HG02943 (cell line): Measurements from ENCODE around the gene PXDN.

Source experiments
- ATAC-seq: cut with Tn5 transposase; IDR thresholded peaks from one replicate; pipeline ENCODE4 v1.9.1; 2021; ENCODE audit warnings: mild to moderate bottlenecking, low read depth, moderate library complexity; ENCODE audit not compliant: unreplicated experiment

The PXDN gene

DNA sequence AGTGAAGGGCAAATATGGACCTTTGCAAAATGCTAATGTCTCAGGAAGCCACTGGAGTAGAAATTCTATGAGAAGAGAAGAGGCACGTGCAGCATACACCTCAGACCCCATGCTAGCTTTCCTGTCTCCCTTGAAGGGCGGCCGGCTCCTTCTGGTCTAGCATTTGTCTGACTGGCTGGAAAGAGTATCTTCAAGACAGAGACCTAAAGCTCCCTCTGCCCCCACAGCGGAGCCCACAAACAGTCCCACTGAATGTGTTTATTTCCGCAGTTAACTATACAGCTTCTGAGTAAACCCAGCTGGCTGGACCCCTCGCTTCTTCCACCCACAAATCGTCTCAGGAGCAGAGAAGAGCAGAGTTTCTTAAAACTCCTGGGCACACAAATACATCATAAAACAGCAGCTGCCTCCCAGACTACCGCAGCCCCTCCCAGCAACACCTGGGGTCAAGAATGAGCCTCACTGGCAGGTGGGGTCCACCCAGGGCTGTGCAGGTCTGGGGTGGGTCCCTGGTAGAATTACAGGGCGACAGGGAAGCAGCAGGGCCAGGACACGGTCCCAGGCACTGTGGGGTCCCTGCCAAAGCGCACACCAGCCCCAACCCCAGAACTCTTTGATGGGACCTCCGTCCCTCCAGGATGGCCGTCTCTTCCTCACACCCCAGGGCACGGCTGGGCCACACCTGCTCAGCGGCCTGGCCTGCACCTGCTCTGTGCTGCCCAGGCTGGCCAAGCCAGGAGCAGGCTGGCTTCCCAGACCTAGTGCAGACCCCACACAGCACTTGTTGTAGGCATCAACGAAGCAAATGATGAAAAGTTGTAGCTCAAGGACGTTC, 103.8 kb downstream of the PXDN start:
- no peak for ATAC-seq

DNA sequence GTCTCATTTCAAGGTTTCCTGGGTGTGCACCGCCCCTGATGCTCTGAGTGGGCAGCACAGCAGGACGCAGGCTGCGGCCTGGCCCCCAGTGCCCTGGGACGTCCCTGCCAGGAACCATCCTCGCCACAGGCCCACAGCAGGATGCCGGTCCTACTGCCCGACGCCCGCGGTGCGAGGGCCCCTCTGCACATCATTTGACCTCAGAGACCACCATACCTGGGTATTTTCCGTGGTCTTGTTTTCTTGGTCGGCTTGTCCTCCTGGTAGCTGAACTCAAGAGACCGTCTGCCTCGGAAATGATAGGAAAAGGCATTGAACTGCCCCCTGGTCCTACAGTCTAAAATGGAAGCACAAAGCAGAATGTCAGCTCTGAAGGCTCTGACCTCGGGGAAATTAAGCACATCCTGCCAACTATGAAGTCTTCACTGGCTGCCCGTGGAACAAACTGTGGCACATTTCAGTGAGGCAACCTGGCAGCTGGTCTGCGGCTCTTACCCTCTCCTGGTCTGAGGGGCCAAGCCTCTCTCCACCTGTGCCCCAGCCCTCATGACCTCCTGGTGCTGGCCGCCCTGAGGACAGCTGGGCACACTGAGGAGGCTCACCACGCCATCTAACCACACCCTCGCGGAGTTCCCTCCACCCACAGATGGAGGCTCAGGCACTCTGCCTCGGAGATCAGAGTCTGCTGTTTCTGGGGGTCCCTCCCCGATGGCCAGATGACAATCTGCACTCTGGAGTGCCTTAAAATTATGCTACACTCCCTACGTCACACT, 105.0 kb downstream of the PXDN start:
- no peak for ATAC-seq

DNA sequence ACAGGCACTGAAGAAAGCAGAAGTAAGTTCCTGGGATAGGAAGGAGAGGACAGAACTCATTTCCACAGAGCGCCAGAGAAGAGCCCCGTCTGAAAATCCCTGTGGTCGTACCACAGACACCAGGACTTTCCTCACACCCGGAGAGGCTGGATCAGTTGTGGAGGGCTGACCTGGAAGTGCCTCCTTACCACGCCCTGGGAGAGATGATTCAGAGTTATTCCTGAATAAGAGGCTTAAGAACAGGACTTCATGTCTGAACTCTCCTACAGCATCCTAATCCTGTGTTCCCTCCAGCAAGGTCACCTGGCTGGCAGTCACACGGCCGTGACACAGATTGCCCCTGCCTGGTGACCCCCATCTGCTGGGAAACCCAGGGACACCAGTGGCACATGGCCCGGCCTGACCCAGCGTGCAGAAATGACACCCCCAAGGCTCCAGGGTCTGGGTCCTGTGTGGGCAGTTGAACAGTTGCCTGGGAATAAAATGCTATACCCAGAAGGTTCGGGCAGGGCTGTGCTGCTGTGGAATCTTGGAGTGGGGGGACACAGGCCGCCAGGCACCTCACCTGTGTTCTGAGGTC, 105.9 kb downstream of the PXDN start:
- no peak for ATAC-seq

DNA sequence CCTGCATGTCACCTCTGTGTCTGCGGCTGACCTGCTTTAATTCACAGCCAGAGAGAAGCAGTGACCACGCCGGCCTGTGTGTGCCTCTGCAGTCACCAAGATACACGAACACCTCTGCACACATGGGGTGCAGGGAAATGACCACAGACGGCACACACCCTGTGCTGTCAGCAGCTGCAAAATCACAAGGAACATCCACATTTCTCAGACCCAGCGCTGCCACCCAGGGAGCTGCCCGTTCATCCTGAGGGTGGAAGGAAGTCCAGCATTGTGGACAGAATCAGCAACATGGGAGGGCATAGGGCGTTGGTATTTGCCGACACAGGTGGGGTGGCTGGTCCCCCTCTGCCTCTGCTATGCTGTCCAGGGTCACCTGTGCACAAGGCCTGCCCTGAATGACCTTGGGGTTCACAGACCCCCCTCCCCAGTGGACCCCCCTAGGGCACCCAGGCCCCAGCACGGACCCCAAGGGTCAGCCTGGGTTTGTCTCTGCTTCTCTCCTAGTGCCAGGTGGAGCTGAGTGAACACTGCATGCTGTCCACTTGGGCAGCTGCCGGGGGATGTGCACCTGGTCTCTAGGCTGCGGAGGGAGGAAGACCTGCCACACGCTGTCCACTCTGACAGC, 107.4 kb downstream of the PXDN start:
- no peak for ATAC-seq

DNA sequence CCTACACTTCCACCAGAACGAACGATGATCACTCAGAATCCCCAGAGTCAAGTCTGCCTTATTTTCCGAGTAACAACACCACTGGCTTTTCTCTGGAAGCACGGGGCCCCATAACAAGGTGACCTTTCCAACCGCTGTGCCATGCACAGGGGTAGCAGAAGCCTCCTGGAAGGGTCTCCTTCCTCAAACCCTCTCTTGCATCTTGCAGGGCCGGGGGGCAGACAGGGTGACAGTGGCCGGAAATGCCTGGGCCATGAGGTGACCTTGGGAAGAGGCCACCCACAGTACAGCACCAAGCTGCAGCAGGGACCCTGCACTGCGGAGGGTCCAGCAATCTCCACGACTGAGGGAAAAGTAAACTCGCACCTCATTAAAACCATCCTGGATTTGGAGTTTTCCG, 108.5 kb downstream of the PXDN start:
- no peak for ATAC-seq

DNA sequence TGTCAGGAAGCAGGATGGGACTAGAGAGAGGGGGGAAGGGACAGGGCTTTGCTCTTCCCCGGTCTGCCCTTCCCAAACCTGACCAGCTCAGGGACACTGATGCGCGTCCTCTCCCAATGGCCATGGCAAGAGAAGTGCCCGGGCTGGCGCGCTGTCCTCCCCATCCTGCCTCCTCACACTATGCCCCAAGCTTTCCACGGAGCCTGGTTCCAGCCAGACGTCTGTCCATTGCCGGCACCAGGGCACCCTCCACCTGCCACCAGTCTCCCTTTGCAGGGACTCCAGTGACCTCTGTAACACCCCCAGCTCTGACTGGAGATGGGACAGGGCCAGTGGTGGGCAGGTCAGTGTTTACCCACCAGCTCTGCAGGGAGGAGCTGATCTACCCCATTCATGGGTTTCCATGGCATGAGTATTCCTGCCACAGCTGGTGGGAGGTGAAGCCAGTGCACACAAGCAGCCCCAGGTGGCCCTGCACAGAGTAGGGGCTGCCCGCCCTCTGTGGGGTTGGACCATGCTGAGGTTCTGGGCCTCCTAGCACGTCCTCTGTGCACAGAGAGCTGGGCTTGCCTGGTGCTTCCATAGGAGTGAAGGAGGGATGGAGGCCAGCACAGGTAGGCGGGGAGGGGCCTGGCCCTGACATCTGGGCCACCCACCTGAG, 109.5 kb downstream of the PXDN start:
- no peak for ATAC-seq

DNA sequence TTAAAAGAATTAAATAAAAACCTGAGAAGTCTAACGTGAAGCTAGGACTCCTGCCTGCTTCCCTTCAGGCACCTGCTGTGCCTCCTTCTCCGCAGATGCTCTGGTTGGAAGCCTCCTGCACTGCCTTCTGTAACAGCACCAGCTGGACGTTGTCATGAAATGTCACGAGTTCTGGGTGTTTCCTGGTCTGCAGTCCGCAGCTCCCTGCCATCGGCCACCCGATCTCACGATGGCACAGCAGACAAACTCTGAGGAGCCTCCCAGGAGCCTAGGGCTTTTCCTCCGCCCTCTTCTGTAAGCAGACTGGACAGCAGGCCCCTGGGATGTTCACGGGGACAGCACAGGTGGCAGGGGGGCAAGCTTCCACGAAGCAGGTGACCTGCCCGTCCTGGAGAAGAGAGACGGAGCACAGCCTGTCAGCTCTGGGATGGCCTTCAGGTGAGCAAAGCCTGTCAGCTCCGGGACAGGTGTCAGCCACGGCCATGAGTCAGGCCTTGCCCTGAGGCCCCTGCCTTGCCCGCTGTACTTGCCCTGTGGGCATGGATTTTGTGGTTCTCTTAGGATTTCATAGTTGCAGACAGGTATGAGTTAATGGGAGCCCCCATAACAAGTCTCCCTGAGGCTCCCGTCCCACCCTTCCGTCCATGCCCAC, 110.3 kb downstream of the PXDN start:
- ATAC-seq = no peak

DNA sequence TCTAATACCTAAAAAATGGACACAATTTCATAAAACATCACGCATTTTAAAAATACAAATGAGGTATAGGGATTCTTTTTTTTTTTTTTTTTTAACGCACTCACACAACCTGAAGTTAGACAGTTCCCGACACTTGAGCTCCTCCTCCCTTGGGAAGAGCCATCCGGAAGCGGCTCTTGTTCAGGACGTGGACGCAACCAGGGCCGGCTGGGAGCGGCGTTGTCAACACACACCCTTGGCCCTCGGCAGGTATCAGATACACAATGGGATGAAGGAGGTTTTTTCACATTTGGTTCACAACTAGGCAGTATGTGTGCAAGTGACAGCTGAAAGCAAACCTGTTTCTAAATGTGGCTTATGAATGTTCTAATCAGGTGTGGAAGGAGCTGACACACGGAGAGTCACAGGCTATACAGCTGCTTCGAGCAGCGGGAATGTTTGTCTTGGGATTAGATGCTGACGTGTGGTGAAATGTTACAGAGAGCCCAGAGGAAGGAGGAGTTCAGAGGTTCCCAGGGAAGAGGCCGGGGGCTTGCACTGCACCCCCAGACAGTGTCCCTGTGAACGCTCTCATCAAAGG, 111.1 kb downstream of the PXDN start:
- no peak for ATAC-seq

DNA sequence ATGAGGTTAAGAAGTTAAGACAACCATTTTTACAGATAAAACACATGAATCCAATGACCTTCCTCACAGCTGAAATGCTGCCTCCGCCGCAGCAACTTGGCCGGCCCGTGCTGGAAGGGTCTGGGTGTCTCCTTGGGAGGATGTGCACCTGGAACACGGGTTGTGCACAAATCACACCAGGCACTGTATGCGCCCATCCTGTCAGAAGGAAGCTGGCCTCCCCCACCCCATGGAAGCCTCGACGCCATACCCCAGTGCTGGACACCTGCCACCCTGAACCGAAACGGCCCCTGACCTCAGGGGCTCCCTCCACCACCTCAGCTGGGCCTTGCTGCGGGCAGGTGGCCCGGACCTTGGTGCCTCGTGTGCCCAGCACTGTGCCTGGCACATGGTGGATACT, 111.8 kb downstream of the PXDN start:
- ATAC-seq = no peak

DNA sequence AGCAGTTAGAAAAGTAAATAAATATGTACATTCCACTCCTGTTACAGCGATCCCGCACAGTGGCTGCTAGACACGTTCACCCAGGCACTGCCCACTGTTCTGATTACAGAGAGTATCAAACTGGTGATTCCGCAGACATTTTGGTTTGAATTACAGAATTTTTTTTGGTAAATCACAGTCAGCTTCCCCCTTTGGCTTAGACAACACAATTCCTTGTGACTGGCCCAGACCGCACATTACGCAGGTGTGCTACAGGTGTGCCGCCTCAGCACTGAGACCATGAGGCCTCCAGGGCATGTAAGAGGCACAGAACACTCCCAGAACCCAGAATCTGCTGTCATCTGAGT, 112.3 kb downstream of the PXDN start:
- no peak for ATAC-seq

DNA sequence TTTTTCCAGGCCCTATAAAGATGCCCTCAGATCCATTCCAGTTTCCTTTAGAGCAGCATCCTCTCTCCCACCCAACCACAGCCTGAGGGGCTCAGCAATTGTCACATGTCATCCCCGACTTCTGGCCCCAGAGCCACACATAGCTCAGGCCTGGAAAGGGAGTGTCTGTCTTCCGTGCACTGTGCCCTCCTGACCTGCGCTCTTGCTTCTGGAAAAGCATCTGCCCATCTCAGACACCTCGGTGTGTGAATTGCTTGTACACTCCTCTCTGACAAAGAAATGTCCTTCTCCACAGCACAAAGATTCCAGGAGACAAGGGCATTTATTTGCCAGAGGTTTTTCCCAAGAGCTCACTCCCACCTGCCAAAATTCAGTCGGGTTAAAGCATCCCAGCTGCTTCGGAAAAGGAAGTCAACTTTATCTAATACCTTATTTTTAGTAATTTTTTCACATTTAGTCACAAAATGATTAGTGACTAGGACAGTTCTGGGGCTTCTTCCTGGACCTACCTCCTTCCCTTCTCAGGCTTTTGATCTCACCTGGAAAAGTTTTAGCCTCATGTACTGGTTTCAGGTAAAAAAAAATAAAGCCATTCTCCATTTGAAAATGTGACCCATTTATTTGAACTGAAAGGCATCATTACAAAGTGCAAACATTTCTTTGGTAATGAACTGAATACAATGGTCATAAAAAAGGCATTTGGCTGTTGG, 112.9 kb downstream of the PXDN start:
- ATAC-seq = no peak

DNA sequence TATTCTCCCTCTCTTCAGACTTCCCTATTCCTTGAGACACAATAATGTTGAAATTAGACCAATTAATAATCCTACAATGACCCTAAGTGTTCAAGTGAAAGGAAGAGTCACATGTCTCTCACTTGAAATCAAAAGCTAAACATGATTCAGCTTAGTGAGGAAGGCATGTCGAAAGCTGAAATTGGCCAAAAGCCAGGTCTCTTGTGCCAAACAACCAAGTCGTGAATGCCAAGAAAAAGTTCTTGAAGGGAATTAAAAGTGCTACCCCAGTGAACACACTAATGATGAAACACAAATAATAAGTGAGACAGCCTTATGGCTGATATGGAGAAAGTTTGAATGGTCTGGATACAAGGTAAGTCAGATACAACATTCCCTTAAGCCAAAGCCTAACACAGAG, 115.4 kb downstream of the PXDN start:
- no peak for ATAC-seq

DNA sequence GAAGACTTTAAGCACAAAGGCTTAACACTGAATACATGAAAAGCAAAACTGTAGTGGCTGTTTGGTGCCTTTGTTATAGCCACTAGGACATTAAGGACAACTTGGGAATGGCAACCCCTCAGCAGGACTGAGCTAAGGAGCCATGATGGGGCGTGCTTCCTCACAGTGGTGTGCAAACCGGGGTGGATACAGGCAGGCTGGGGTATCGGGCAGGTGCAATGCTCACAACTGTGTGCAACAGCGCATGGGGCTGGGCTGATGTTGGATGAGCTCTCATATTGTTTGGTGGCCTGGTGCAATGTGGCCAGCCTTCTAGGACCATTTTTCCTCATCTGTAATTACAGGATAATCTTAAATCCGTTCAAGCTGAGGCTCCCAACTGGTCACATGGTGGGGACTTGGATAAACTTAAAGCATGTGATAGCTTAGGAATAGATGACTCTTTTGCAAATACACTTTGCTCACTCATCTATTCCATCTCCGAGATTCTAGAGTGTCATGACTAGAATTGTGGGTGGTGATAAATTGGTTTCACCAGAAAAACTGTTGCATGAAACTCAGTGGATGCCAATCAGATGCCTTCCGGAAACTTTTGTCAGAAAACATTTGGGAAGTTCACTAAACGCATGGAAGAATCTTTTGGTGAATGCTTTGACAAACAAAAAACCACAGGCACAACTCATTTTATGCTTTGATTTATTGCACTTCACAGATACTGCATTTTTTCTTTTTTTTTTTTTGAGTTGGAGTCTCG, 116.5 kb downstream of the PXDN start:
- ATAC-seq = no peak

DNA sequence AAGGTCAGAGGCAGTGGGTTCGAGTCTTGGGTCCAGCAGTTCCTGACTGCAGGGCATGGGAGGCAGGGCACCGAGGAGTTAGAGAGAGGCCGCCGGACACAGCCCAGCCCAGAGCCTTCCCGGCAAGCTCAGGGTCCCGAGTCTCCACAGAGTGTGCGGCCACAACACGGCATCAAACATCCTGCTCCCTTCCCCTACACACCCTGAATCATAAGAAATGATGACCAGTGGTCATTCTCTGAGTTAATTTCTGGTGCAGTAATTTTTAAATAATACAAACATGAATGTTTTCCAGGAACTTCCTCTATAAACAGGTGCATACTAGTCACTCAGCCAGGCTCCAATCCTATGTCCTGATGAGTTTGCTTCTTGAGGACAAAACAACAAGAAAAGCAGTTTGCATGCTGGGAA, 118.0 kb downstream of the PXDN start:
- ATAC-seq = no peak

DNA sequence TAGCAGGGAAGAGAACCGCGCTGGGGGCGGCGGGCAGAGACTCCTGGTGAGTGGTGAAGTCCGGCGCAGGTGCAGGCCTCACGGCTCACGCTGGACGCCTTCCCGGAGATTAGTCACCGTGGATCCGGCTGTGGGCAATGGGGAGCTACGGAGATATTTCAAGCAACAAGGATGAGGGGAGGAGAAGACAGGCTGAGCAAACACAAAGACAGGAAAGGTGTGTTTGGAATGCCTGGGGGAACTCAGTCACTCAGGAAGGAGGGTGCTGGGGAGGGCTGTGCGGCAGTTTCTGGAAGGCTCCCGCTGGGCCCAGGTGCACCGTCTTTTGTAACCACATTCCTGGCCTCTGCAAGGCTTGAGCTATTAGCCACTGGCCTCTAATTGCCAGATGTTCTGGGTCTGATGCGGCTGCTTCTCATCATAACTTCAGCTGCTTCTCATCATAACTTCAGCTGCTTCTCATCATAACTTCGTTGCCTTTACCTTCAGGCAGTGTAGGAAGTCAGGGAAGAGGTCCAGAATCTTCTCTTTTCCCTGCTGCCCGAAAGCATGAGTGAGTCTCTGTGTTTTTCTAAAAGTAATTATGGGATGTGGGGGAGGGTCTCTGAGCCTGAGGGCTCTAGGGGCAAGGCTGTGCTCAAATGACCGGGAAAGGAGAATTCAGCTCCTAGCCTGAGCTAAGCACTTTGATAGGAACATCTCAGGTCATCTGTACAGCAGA, 118.9 kb downstream of the PXDN start:
- ATAC-seq = no peak

DNA sequence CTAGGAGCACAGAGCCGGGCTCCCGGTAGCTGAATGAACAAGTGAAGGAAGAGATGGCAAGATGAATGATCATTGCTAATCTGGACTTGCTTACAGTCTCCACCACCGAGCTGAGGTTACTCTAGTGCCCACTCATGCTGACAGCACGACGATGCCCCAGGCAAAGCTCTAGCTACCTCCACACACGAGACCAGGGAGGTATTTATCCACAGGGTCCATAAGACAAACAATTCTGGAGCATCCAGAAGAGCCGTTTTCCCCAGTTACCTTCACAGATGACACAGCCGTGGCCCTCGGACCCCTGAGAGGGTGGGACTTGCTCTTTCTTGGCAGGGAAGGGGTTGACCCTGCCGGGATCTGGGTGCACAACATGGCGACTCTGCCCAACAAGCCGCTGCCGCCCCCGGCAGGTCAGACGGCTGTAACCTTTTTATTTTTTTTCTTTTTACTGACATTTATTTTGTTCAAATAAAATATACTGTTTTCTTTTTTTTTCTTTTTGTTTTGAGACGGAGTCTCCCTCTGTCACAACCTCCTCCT, 120.3 kb downstream of the PXDN start:
- ATAC-seq = no peak

DNA sequence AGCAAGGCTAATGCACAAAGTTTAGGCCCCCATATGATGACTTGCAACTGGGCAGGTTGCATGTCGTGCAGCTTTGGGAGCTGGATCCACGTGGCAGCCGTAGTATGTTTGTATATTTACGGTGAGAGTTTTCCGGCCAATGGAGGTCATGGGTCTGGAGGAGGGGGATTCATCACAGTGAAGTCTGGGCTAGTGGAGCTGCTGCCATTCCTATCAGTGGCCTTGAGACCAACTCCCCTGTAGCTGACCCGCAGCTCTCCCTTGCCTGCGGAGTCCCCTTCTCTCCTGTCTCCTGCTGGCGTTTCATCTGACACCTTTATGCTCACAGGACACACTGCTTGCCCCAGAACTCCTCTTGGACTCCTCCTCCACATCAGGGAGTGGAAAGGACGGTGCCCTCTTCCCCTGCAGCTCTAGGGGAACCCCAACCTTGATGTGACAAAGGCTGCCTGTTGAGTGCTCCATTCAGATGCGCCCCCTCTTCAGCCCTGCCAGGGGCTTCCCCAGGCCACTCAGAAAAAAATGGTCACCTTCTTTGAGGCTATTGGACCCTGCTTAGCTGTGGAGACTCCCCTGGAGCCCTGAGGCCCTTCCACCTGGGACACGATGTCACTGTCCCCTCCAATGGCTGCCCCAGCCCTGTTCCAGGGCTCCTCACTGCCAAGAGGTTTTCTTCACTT, 121.7 kb downstream of the PXDN start:
- ATAC-seq = no peak
